Panc1 (cell line): Measurements from ENCODE around the gene ANKRD13A. TPM values are rescaled to one million over a fixed set of nuclear protein-coding genes. Genes with fewer than 3 reads are reported as not detected.

ENCODE experiments used
- ATAC-seq: fragments of 200-7000 bp; cut with Tn5 transposase; 2 replicates; pipeline ENCODE4 v1.9.1; 2020; ENCODE audit warnings: mild to moderate bottlenecking, moderate library complexity
- BruUV-seq: library from RNA; stranded (reverse); fragments of 400-500 nt; replicated peaks from 2 replicates; lab custom pipeline; 2021; lab: Mats Ljungman, UMichigan
- CTCF ChIA-PET: fragments of 300-600 bp; sonication (Branson Sonifier 250); formaldehyde crosslinking; loops from one replicate; lab custom pipeline; 2022; ENCODE audit warnings: antibody characterized with exemption; lab: Charles Lee
- POLR2A ChIA-PET: fragments of 300-600 bp; sonication (Branson Sonifier 250); formaldehyde crosslinking; loops from one replicate; lab custom pipeline; 2022; ENCODE audit warnings: antibody characterized with exemption; lab: Charles Lee
- DNase-seq: peaks from one replicate; pipeline ENCODE4 v3.0.0-alpha.2; 2010; ENCODE audit warnings: low read depth, low spot score
- H3K27ac ChIP-seq: 2 replicates; pipeline ENCODE4 v1.5.1; 2011; ENCODE audit warnings: mild to moderate bottlenecking, low read length, inconsistent platforms
- H3K27me3 ChIP-seq: fragments of 200-500 bp; sonication (Bioruptor generic); 2 replicates; pipeline ENCODE4 v1.6.0; 2014; ENCODE audit warnings: low read length, inconsistent platforms; ENCODE audit not compliant: control insufficient read depth, insufficient read depth
- H3K36me3 ChIP-seq: fragments of 200-500 bp; sonication (Bioruptor generic); 2 replicates; pipeline ENCODE4 v1.5.1; 2014; ENCODE audit warnings: inconsistent platforms, mild to moderate bottlenecking, low read length, moderate library complexity; ENCODE audit not compliant: control insufficient read depth, insufficient read depth
- H3K4me1 ChIP-seq: 2 replicates; pipeline ENCODE4 v1.5.1; 2011; ENCODE audit warnings: inconsistent platforms, mild to moderate bottlenecking, low read length, moderate library complexity; ENCODE audit not compliant: control insufficient read depth, insufficient read depth
- H3K4me3 ChIP-seq, 2 experiments: 2 replicates each; pipeline ENCODE4 v1.5.1; 2011 to 2012; ENCODE audit warnings: low read depth in 2 of 2, low read length in 2 of 2, mild to moderate bottlenecking in 2 of 2, inconsistent platforms in 1 of 2, moderate library complexity in 1 of 2
- H3K9me3 ChIP-seq: fragments of 200-500 bp; sonication (Bioruptor generic); 2 replicates; pipeline ENCODE4 v1.5.1; 2014; ENCODE audit warnings: low read depth, mild to moderate bottlenecking, inconsistent platforms, low read length, moderate library complexity; ENCODE audit not compliant: control insufficient read depth, insufficient read depth
- CTCF ChIP-seq: fragments of 450-650 bp; IDR thresholded peaks from 2 replicates; pipeline ENCODE4 v1.5.1; 2017; ENCODE audit warnings: mild to moderate bottlenecking
- POLR2AphosphoS5 ChIP-seq: IDR thresholded peaks from 2 replicates; pipeline ENCODE4 v1.6.1; 2012; ENCODE audit warnings: mild to moderate bottlenecking, low read depth, low read length, moderate library complexity
- REST ChIP-seq, 2 experiments: IDR thresholded peaks; 2 replicates each; pipeline ENCODE4 v1.6.1; 2011 to 2012; ENCODE audit warnings: low read depth in 2 of 2, control low read depth in 1 of 2, low read length in 1 of 2, mild to moderate bottlenecking in 1 of 2, moderate library complexity in 1 of 2; ENCODE audit not compliant: insufficient read depth in 1 of 2
- SIN3A ChIP-seq: IDR thresholded peaks from 2 replicates; pipeline ENCODE4 v1.6.1; 2012; ENCODE audit warnings: low read depth, mild to moderate bottlenecking, low read length, moderate library complexity, borderline replicate concordance; ENCODE audit not compliant: insufficient read depth
- TCF7L2 ChIP-seq: IDR thresholded peaks from 2 replicates; pipeline ENCODE4 v1.6.1; 2011; ENCODE audit warnings: mild to moderate bottlenecking, low read depth, low read length, inconsistent platforms
- in situ Hi-C: cut with HindIII; loops from 2 replicates; pipeline ENCODE4 v1.10.0; 2016; ENCODE audit warnings: low sequenced_read_pairs, low pct_unique_long_range_greater_than_20kb
- intact Hi-C: fragments of 100-400 bp; cut with micrococcal nuclease; formaldehyde crosslinking; loops from one replicate; pipeline ENCODE4 v1.10.0; 2022; ENCODE audit not compliant: unreplicated experiment
- total RNA-seq: library from RNA; stranded (reverse); gene quantifications from one replicate; pipeline ENCODE4 v1.2.1, GENCODE V29; 2021; ENCODE audit not compliant: unreplicated experiment

ANKRD13A gene
- total RNA-seq, 1 experiment from 2014 or later, result 34.4 TPM

- BruUV-seq, result no TSS peak
- H3K4me1 ChIP-seq, result 0 out of 2 replicates have a peak, but pooled peaks cover 2% of the 10 kb centered on the region
- H3K4me3 ChIP-seq, result no peak overlapping the region
- no peak for DNase-seq
- intact Hi-C loops (no loop called here), in situ Hi-C loops (no loop called here)
- no peaks in the 10 kb centered on the region; the same call in 1 of the 2 replicates for H3K36me3 ChIP-seq
- no peaks in the 10 kb centered on the region for H3K27me3 ChIP-seq
- ChIA-PET POLR2A (interaction anchor here (0.6 kb wide), 1 partner anchor 13 kb away, joined by 10 read pairs; no protein-coding TSS in a partner anchor), CTCF (no interaction called here)
- no peak for TF ChIP-seq TCF7L2
- TF ChIP-seq POLR2AphosphoS5, result no peak
- TF ChIP-seq SIN3A, result no peak
- TF ChIP-seq REST (IDR thresholded peaks at IDR 0.05; ENCODE audit: insufficient read depth in 1 of 2, low read depth in 2 of 2, low read length in 1 of 2), result no peak
- no peak for TF ChIP-seq CTCF
- no peak for ATAC-seq
- H3K9me3 ChIP-seq, result no peaks in the 10 kb centered on the region
- no peak overlapping the region for H3K27ac ChIP-seq
Measured at GRCh38 chr12:110004598-110004997, 5.4 kb downstream of the ANKRD13A start.

GRCh38 chr12:110005319-110005973 is 6.2 kb downstream of the ANKRD13A start:
- H3K4me1 ChIP-seq, result no peaks in the 10 kb centered on the region
- CTCF ChIA-PET, result no interaction called here
- ATAC-seq, result no peak
- TF ChIP-seq CTCF (no peak), REST (IDR thresholded peaks at IDR 0.05; ENCODE audit: insufficient read depth in 1 of 2, low read depth in 2 of 2, low read length in 1 of 2) (no peak), TCF7L2 (no peak), SIN3A (no peak), POLR2AphosphoS5 (no peak)
- no peaks in the 10 kb centered on the region for H3K27me3 ChIP-seq
- POLR2A ChIA-PET, result no interaction called here
- intact Hi-C loops (no loop called here), in situ Hi-C loops (no loop called here)
- H3K27ac ChIP-seq, result no peak overlapping the region
- H3K9me3 ChIP-seq, result no peaks in the 10 kb centered on the region
- DNase-seq, result no peak
- BruUV-seq, result no TSS peak
- H3K4me3 ChIP-seq, result no peak overlapping the region
- H3K36me3 ChIP-seq, result no peaks in the 10 kb centered on the region
